Measurements from ENCODE around the gene CDH4. TPM values are rescaled to one million over a fixed set of nuclear protein-coding genes. Genes with fewer than 3 reads are reported as not detected.

Gene CDH4
- total and polyA plus RNA-seq, 9 donors = 0.12 to 4.4 (median 0.36) TPM

GRCh38 chr20:61902221-61902869, 650.3 kb downstream of the CDH4 start:
- H3K27ac ChIP-seq = no peak overlapping the region
- H3K27me3 ChIP-seq = no peaks in the 10 kb centered on the region
- no peaks in the 10 kb centered on the region for H3K9me3 ChIP-seq
- no peak for DNase-seq
- TF ChIP-seq POLR2A (IDR thresholded peaks at IDR 0.05) (no peak), EP300 (IDR thresholded peaks at IDR 0.05) (no peak), CTCF (IDR thresholded peaks at IDR 0.05) (no peak)
- peaks cover 6% of the 10 kb centered on the region for H3K4me1 ChIP-seq (ENCODE audit: insufficient read depth)
- WGBS, 3 donors = 92 to 93% (median 93%) methylated on average over 27 of the region's 27 CpGs
- intact Hi-C loops (cut with DNase I) = no loop called here
- no peak overlapping the region for H3K4me3 ChIP-seq
- H3K36me3 ChIP-seq = no peaks in the 10 kb centered on the region

- intact Hi-C loops (cut with DNase I) = no loop called here
- Histone ChIP-seq H3K4me1 (ENCODE audit: insufficient read depth) (peaks cover 6% of the 10 kb centered on the region), H3K4me3 (no peak overlapping the region), H3K27me3 (no peaks in the 10 kb centered on the region), H3K27ac (no peak overlapping the region), H3K36me3 (no peaks in the 10 kb centered on the region), H3K9me3 (no peaks in the 10 kb centered on the region)
- 84 to 85% (median 84%) methylated on average over 25 to 26 of the region's 26 CpGs for WGBS, 3 donors
- no peak for DNase-seq
- TF ChIP-seq CTCF (IDR thresholded peaks at IDR 0.05) (no peak), EP300 (IDR thresholded peaks at IDR 0.05) (no peak), POLR2A (IDR thresholded peaks at IDR 0.05) (no peak)
Measured at GRCh38 chr20:61903575-61904340, 651.7 kb downstream of the CDH4 start.

GRCh38 chr20:61904456-61904855, 652.4 kb downstream of the CDH4 start:
- intact Hi-C loops (cut with DNase I) = no loop called here
- Histone ChIP-seq H3K27me3 (no peaks in the 10 kb centered on the region), H3K27ac (no peak overlapping the region), H3K9me3 (no peaks in the 10 kb centered on the region), H3K4me3 (no peak overlapping the region), H3K36me3 (no peaks in the 10 kb centered on the region), H3K4me1 (ENCODE audit: insufficient read depth) (peaks cover 6% of the 10 kb centered on the region)
- 73 to 79% (median 74%) methylated on average over 14 of the region's 14 CpGs for WGBS, 3 donors
- no peak for DNase-seq
- TF ChIP-seq EP300 (IDR thresholded peaks at IDR 0.05) (no peak), POLR2A (IDR thresholded peaks at IDR 0.05) (no peak), CTCF (IDR thresholded peaks at IDR 0.05) (no peak)

GRCh38 chr20:61905781-61906523, 653.9 kb downstream of the CDH4 start:
- no peak overlapping the region for H3K27ac ChIP-seq
- no peak for TF ChIP-seq EP300 (IDR thresholded peaks at IDR 0.05)
- no peak for TF ChIP-seq POLR2A (IDR thresholded peaks at IDR 0.05)
- no peak for TF ChIP-seq CTCF (IDR thresholded peaks at IDR 0.05)
- no peak overlapping the region for H3K4me3 ChIP-seq
- no peaks in the 10 kb centered on the region for H3K27me3 ChIP-seq
- intact Hi-C loops (cut with DNase I) = no loop called here
- no peaks in the 10 kb centered on the region for H3K4me1 ChIP-seq (ENCODE audit: insufficient read depth)
- H3K9me3 ChIP-seq = no peaks in the 10 kb centered on the region
- 92 to 96% (median 93%) methylated on average over 15 of the region's 15 CpGs for WGBS, 3 donors
- DNase-seq = no peak
- H3K36me3 ChIP-seq = no peaks in the 10 kb centered on the region

All from ovary (tissue), 9 donors.